CD4-positive, alpha-beta T cell (primary cell): Measurements from ENCODE around the gene FGF14. TPM values are rescaled to one million over a fixed set of nuclear protein-coding genes. Genes with fewer than 3 reads are reported as not detected.

Experiments
- ATAC-seq: fragments of 200-7000 bp; cut with Tn5 transposase; one replicate; pipeline ENCODE4 v1.10.0; 2022; ENCODE audit warnings: mild to moderate bottlenecking; ENCODE audit not compliant: poor library complexity
- CTCF ChIA-PET: fragments of 350-600 bp; sonication (Branson Sonifier 250); formaldehyde crosslinking; loops from one replicate; lab custom pipeline; 2021; ENCODE audit warnings: antibody characterized with exemption, inconsistent platforms; lab: Charles Lee
- POLR2A ChIA-PET: fragments of 350-600 bp; sonication (Branson Sonifier 250); formaldehyde crosslinking; loops from one replicate; lab custom pipeline; 2021; ENCODE audit warnings: antibody characterized with exemption, inconsistent platforms; lab: Charles Lee
- DNase-seq, 14 experiments: peaks; one replicate each; pipeline ENCODE4 v3.0.0-alpha.2; 2013 to 2020; ENCODE audit warnings: mixed read lengths in 2 of 14
- H3K27ac ChIP-seq, 2 donors: one replicate each; pipeline versions ENCODE4 v1.5.1 to v1.7.0; 2013; ENCODE audit warnings: low read length in 2 of 2, low read depth in 1 of 2, mild to moderate bottlenecking in 1 of 2
- H3K27me3 ChIP-seq, 2 experiments: 1 replicate in 1 of 2; 2 replicates in 1 of 2; pipeline versions ENCODE4 v1.6.1 to v1.7.0; 2013; ENCODE audit warnings: low read length in 2 of 2, control low read depth in 1 of 2, mild to moderate bottlenecking in 1 of 2, moderate library complexity in 1 of 2; ENCODE audit not compliant: insufficient read depth in 2 of 2, control insufficient read depth in 1 of 2
- H3K36me3 ChIP-seq: one replicate; pipeline ENCODE4 v1.6.1; 2013; ENCODE audit warnings: low read length, control low read depth; ENCODE audit not compliant: insufficient read depth
- H3K4me1 ChIP-seq: one replicate; pipeline ENCODE4 v1.6.1; 2013; ENCODE audit warnings: low read length, control low read depth; ENCODE audit not compliant: insufficient read depth
- H3K4me3 ChIP-seq: one replicate; pipeline ENCODE4 v1.5.1; 2013; ENCODE audit warnings: mild to moderate bottlenecking, low read length, moderate library complexity
- H3K9me3 ChIP-seq, 2 experiments: 1 replicate in 1 of 2; 2 replicates in 1 of 2; pipeline versions ENCODE4 v1.6.1 to v1.7.0; 2013; ENCODE audit warnings: low read length in 2 of 2, mild to moderate bottlenecking in 2 of 2, control low read depth in 1 of 2, moderate library complexity in 1 of 2; ENCODE audit not compliant: control insufficient read depth in 1 of 2, insufficient read depth in 1 of 2
- H3K27ac Mint-ChIP-seq: one replicate; pipeline ENCODE4 v1.8.0; 2020; ENCODE audit warnings: mixed read lengths
- H3K27me3 Mint-ChIP-seq: one replicate; pipeline ENCODE4 v1.8.0; 2021; ENCODE audit warnings: mixed read lengths
- H3K36me3 Mint-ChIP-seq: one replicate; pipeline ENCODE4 v1.8.0; 2021; ENCODE audit warnings: low read depth, mixed read lengths
- H3K4me1 Mint-ChIP-seq: one replicate; pipeline ENCODE4 v1.8.0; 2021; ENCODE audit warnings: low read depth, mixed read lengths
- H3K4me3 Mint-ChIP-seq: one replicate; pipeline ENCODE4 v1.8.0; 2020; ENCODE audit warnings: mild to moderate bottlenecking, mixed read lengths
- H3K9me3 Mint-ChIP-seq: one replicate; pipeline ENCODE4 v1.8.0; 2020; ENCODE audit warnings: mixed read lengths
- CTCF ChIP-seq: fragments of 200-600 bp; IDR thresholded peaks from one replicate; pipeline ENCODE4 v1.8.0; 2022; ENCODE audit warnings: antibody characterized with exemption, mild to moderate bottlenecking
- intact Hi-C, 2 experiments: fragments of 100-400 bp; cut with DNase I in 1 of 2; cut with micrococcal nuclease in 1 of 2; formaldehyde crosslinking; loops; one replicate each; pipeline versions ENCODE4 v1.15.1 to v1.9.0; 2023 to 2025; cut with DNase I, micrococcal nuclease
- total RNA-seq, 174 experiments: library from RNA in 2 of 174; stranded (reverse) in 2 of 174; gene quantifications; one replicate each; pipeline ENCODE4 v1.2.3 and lab custom pipeline; 2021 to 2026

Gene FGF14
- total RNA-seq, 2 experiments from 2014 or later = not detected

- CTCF ChIA-PET = no interaction called here
Measured at GRCh38 chr13:102207680-102208342, 194.0 kb downstream of the FGF14 start.

GRCh38 chr13:102203718-102204117 is 198.1 kb downstream of the FGF14 start:
- no peak overlapping the region for H3K27ac Mint-ChIP-seq
- no peaks in the 10 kb centered on the region for H3K4me1 Mint-ChIP-seq
- intact Hi-C loops = no loop called here
- ChIA-PET CTCF (no interaction called here), POLR2A (no interaction called here)
- no peaks in the 10 kb centered on the region for H3K9me3 ChIP-seq
- ATAC-seq = no peak
- no peak overlapping the region for H3K4me3 ChIP-seq
- no peak for TF ChIP-seq CTCF
- H3K4me1 ChIP-seq = no peaks in the 10 kb centered on the region
- H3K9me3 Mint-ChIP-seq = no peaks in the 10 kb centered on the region
- peaks cover 7% of the 10 kb centered on the region for H3K27me3 Mint-ChIP-seq
- H3K36me3 Mint-ChIP-seq = no peaks in the 10 kb centered on the region
- DNase-seq = no peak
- no peaks in the 10 kb centered on the region for H3K27me3 ChIP-seq
- no peaks in the 10 kb centered on the region for H3K36me3 ChIP-seq
- no peak overlapping the region for H3K27ac ChIP-seq
- no peak overlapping the region for H3K4me3 Mint-ChIP-seq

More at GRCh38 chr13:102207680-102208342, 194.0 kb downstream of the FGF14 start:
- Mint-ChIP-seq H3K9me3 (no peaks in the 10 kb centered on the region), H3K4me1 (no peaks in the 10 kb centered on the region), H3K36me3 (no peaks in the 10 kb centered on the region), H3K27ac (no peak overlapping the region), H3K4me3 (no peak overlapping the region), H3K27me3 (peaks cover 16% of the 10 kb centered on the region)
- DNase-seq = no peak
- intact Hi-C loops = no loop called here
- H3K4me3 ChIP-seq = no peak overlapping the region
- H3K9me3 ChIP-seq = no peaks in the 10 kb centered on the region
- no peaks in the 10 kb centered on the region for H3K27me3 ChIP-seq
- no peak for ATAC-seq
- no peaks in the 10 kb centered on the region for H3K36me3 ChIP-seq
- no peak for TF ChIP-seq CTCF
- POLR2A ChIA-PET = no interaction called here
- no peak overlapping the region for H3K27ac ChIP-seq
- H3K4me1 ChIP-seq = no peaks in the 10 kb centered on the region

GRCh38 chr13:102198418-102199311 is 203.2 kb downstream of the FGF14 start:
- TF ChIP-seq CTCF = no peak
- no peak overlapping the region for H3K27ac ChIP-seq
- Mint-ChIP-seq H3K9me3 (no peaks in the 10 kb centered on the region), H3K27me3 (no peaks in the 10 kb centered on the region), H3K4me1 (no peaks in the 10 kb centered on the region), H3K4me3 (no peak overlapping the region), H3K27ac (no peak overlapping the region), H3K36me3 (no peaks in the 10 kb centered on the region)
- DNase-seq = no peak
- H3K4me1 ChIP-seq = no peaks in the 10 kb centered on the region
- POLR2A ChIA-PET = no interaction called here
- intact Hi-C loops = no loop called here
- no peaks in the 10 kb centered on the region for H3K36me3 ChIP-seq
- H3K4me3 ChIP-seq = no peak overlapping the region
- CTCF ChIA-PET = no interaction called here
- H3K9me3 ChIP-seq = no peaks in the 10 kb centered on the region
- no peaks in the 10 kb centered on the region for H3K27me3 ChIP-seq
- no peak for ATAC-seq
